Activated CD8-positive, alpha-beta memory T cell treated with anti-CD3 and anti-CD28 coated beads, Interleukin-2, amount 50 U/mL, for 48 hours (primary cell): Measurements from ENCODE around the gene CCNL1.

Experiments used
- DNase-seq: peaks from one replicate; pipeline ENCODE4 v3.0.0-alpha.2; 2020

Gene CCNL1

DNA sequence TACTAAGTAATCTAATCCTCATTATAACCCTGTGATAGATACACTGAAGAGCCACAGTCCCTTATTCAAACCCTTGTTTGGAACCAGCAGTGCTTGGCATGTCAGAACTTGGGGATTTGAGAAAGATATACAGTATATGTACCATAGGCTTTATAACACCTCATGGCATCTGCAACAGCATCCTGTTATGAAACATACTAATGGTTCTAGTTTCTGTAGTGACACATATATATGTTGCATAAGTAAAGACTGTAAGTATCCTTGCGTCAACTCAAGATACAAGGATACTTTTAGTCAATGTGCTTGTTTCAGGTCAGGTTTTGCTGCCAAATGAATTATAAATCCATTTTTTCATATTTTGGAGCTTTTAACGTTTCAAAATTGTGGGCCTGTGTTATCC lies 58.5 kb downstream of the CCNL1 start:
- DNase-seq = no peak

DNA sequence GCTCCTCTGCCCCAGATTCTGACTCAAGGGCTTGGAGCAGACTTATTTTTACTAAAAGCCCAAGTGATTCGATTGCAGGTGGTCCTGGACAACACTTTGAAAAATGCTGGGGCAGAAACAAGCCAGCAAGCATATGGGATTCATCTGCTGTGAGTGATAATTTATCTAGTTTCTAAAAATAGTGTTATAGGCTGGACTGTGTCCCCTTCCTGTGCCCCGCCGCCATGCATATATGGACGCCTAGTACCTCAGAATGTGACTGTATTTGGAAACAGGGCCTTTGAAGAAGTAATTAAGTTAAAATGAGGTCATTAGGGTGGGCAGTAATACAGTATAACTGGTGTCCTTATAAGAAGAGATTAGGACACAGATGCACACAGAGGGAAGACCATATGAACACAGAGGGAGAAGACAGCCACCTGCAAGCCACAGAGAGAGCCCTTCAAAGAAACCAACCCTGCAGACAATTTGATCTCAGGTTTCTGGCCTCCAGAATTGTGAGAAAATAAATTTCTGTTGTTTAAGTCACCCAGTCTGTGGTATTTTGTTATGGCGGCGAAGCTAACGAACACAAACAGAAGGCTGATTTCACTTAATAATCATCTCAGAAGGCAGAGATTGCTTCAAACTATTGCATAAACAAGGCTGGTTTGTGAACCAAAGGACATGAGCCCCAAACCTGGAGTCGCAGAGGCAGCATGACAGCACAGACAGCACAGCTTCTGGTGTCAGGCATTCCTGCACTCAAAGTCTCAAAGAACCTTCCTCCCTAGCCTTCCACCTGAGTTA lies 59.1 kb downstream of the CCNL1 start:
- DNase-seq = no peak

DNA sequence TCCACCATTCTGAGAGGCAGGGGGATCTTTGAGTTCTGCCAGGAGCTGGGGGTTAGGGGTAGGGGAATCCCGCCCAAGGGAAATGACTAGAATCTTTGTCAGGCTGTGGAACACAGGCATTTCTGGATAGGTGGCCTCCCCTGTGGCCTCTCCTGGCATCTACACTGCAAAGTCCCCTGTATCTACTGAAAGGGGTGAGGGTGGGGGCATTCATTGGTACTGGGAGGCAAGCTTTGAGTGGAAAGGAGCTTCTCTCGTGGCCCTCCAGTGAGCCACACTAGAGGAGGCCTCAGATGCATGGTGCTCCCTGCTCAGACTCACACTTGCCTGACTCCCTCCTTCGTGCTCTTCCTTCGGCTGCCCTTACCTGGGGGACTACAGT lies 59.9 kb downstream of the CCNL1 start:
- no peak for DNase-seq

- DNase-seq = no peak
Observed at GRCh38 chr3:157099326-157100095, 60.4 kb downstream of the CCNL1 start.

- DNase-seq = no peak
Observed at GRCh38 chr3:157098823-157099185, 61.1 kb downstream of the CCNL1 start.

DNA sequence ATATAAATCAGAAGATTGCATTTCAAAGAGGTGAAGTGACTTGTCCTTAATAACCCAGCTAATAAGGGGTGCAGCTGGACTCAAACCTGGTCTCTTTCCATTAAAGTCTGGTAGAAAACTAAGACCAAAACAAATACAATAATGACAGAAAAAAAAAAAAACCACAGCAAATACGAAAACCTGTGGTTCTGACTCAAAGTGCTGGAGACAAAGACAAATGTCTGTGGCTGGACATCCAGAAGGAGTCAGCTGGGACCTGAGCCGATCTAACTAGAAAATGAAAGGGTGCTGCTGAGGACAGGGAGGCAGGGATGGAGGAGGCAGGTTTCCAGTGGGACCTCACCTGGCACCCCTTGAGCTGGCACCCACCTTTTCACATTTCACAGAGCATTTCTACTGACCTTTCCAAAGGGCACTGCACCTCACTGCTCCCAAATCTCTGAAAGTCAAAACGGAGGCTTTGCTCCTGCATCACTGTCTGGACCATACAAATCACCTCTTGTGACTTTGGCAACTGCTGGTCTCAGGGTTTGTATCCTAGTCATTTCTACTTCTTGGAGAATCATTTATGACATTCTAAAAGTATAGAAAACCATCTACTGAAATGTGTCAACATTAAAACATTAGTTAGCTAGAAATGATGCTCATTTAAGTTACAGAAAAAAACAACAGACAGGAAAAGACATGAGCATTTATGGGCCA lies 61.7 kb downstream of the CCNL1 start:
- no peak for DNase-seq
